Midbrain (tissue), 1 donor: ENCODE measurements around the gene SLC22A1.
"Not testable (repeated sequence)": the region's sequence is repeated elsewhere in the genome, so short reads cannot be mapped to it uniquely, and the experiment has no call there.

Experiments used
- DNase-seq: peaks from one replicate; lab custom pipeline; 2025; lab: John Stamatoyannopoulos, UW

The SLC22A1 gene

DNA sequence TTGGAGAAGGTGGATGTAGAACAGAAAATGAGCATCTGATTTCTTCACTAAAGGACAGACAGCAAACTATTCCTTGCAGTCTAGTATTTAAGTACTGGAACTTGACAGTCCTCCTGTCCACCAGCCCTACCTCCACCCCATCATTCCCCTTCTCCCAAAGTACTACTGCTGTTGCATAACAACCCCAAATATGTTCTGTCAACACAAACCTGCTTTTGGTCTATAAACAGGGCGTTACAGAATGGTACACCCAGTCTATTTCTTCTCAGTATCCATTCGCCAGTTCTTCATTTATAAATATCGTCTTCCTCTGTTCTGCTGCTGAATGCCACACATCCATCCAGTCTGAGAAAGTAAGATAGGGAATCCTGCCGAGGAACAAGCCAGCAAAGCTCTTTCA lies 27.7 kb upstream of the SLC22A1 start:
- DNase-seq, result no peak

DNA sequence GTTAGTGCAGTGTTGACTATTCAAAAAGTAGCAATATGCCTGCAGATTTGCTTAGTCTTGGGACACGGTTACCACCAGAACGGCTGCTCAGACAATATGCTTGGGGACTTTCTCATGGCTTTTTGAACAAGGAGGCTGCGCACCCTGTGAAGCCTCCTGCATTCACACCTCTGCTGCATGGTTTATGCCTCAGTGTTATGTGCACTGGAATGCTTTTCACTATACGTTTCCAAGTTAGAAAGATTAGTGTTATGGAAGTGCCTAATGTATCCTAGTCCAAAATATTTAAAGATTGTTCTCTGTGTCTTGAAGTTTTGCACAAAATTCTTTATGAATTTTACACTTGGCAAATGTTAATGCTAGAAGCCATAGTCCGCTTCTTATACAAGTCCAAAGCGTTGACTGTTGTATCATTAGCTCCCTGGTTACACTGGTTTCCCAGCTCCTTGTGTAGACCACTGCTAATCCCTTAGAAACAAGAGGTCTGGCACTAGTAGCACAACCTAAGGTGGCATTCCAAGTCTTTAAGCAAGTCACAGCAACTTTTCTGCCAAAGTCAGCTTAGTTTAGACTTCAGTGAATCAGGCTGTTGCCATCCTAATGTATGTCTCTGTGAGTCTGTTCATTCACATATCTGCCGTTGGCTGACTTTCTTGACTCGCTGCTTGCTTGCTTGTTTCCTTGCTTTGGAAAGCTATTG lies 26.3 kb upstream of the SLC22A1 start:
- no peak for DNase-seq

DNA sequence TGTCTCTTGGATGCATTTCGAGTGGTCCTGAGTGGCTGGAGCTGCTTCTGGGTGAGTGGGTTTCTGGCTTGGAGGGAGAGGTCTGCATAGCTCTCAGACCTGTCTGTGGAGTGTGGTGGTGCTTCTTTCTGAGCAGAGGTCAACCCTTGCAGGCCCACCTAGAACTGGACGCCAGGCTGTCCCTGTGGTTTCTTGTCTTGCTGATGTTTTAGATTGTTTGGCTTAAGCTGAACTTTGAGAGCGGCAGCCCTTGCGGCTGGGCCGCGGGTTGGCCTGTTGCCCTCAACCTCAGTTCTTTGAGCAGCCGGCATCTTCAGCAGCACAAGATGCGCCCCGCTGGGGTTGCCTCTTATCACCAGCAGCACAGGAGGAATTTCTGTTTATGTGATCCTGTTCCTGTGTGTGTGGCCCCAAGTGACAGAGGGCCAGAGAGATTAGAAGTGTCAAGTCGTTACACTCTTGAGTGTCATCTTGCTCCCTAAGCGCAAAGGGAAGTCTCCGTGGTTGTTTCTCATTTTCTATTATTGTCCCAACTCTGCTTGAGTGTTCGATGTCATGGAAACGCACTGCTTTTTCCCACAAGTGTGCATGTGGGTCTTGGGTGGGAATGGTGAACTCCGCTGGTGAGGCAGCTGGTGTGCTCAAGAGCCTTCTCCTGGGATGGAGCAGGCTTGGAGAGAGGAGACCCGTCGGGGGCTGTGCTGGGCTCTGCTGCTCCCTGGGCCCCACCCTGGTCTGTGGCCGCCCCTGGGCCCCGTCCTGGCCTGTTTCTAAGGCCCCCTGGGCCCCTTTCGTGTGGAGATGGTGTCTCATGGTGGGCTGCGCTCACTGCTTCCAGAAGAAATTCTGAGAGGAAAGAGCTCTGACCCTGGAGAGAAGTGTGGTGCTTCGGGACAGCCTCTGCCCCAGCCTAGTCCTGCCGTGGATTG lies 20.1 kb upstream of the SLC22A1 start:
- no peak for DNase-seq

DNA sequence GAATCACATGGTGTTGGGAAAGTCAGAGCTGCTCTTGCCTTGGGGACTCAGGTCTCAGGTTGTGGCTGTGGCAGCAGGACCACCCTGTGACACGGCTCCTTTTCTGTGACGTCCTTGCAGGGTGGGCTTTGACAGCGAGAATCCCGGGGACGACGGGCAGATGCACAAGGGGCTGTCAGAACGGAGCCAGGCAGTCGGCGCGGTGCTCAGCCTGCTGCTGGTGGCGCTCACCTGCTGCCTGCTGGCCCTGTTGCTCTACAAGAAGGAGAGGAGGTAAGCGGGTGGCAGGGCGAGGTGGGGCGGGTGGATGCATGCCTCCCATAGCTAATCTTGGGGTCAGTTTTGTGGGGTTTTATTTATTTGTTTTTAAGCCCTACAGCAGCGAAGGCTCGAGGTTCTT lies 19.2 kb upstream of the SLC22A1 start:
- no peak for DNase-seq

DNA sequence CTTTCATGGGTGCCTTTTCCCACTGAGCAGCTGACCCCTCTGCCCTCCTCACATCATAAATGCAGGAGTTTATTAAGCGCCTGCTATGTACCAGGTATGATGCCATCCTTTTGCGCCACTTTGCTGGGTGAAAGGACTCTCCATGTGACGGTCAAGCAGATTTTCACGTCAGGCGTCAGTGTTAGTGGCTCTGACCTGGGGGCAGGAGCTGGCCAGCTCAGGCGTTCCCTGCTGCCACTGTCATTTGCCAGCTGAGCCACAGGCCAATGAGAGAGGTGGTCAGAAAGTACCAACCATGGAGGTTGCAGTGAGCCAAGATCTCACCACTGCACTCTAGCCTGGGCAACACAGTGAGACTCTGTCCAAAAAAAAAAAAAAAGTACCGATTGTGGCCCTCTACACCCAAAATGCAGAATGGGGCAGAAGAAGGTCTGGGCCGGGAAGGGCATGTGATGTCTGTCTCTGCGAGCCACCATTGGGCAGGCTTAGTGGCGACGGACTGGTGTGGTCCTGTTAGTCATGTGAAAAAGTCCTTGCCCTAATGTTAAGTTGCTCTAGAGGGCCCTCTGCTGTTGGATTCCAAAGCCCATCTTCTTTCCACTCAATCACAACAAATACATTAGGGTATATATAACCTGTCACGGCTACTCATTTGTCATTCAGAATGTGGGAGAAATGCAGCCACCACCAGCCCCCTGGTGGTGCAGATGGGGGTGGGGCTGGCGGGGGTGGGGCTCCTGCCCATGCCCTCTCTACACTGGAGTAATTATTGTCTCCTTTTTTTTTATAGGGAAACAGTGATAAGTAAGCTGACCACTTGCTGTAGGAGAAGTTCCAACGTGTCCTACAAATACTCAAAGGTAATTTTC lies 18.4 kb upstream of the SLC22A1 start:
- no peak for DNase-seq

DNA sequence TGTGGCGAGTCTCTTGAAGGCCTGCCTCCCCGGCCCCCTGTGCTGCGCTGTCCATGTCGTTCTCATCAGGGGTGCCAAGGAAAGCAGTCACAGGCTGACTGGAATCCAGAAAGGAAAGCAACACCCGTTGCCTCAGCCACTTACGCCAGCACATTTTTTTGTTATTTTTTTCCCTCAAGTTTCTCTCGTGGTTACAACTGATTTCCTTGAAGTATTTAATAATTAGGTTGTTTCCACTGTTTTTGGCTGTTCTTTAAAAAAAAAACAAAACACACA lies 17.9 kb upstream of the SLC22A1 start:
- DNase-seq, result no peak

DNA sequence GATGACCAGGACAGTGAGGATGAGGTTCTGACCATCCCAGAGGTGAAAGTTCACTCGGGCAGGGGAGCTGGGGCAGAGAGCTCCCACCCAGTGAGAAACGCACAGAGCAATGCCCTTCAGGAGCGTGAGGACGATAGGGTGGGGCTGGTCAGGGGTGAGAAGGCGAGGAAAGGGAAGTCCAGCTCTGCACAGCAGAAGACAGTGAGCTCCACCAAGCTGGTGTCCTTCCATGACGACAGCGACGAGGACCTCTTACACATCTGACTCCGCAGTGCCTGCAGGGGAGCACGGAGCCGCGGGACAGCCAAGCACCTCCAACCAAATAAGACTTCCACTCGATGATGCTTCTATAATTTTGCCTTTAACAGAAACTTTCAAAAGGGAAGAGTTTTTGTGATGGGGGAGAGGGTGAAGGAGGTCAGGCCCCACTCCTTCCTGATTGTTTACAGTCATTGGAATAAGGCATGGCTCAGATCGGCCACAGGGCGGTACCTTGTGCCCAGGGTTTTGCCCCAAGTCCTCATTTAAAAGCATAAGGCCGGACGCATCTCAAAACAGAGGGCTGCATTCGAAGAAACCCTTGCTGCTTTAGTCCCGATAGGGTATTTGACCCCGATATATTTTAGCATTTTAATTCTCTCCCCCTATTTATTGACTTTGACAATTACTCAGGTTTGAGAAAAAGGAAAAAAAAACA lies 16.6 kb upstream of the SLC22A1 start:
- DNase-seq, result no peak

DNA sequence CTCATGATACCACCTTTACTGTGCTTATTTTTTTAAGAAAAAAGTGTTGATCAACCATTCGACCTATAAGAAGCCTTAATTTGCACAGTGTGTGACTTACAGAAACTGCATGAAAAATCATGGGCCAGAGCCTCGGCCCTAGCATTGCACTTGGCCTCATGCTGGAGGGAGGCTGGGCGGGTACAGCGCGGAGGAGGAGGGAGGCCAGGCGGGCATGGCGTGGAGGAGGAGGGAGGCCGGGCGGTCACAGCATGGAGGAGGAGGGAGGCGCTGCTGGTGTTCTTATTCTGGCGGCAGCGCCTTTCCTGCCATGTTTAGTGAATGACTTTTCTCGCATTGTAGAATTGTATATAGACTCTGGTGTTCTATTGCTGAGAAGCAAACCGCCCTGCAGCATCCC lies 15.6 kb upstream of the SLC22A1 start:
- no peak for DNase-seq

DNA sequence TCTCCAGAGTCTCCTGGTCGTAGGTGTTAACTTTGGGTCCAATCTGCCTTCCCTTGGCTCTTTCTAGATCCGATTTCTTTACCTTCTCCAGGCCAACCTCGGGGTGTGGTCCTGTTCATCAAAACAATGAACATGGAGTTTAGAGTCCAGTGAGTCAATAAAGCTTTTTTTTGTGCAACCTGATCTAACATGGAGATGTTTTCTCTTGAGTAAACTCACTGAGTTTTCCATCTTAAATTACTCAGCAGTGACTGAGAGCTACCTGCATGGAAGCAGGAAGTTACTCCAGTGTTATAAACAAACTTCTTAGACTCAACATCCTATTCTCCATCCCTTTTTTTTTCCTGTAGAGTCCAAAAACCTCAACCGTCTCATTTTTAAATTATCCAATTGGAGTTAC lies 14.9 kb upstream of the SLC22A1 start:
- DNase-seq, result no peak

DNA sequence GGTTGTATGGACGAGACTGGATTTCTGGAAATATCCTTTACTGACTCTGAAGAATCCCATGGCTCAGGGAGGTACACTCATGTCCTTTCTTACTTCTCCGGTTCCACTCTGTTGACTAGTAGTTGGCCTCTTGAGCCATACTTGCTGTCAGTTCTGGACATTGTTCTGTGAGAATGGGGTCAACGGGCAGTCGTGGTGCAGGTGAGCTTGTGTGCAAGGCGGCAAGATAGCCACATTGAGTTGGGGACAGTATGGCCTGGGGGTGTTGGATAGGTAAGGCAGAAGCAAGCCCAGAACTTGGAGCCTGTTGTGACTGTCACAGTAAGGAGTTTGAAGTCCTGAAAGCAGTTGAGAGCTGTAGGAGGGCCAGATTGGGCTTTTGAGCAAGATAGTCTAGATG lies 13.5 kb upstream of the SLC22A1 start:
- DNase-seq, result no peak

DNA sequence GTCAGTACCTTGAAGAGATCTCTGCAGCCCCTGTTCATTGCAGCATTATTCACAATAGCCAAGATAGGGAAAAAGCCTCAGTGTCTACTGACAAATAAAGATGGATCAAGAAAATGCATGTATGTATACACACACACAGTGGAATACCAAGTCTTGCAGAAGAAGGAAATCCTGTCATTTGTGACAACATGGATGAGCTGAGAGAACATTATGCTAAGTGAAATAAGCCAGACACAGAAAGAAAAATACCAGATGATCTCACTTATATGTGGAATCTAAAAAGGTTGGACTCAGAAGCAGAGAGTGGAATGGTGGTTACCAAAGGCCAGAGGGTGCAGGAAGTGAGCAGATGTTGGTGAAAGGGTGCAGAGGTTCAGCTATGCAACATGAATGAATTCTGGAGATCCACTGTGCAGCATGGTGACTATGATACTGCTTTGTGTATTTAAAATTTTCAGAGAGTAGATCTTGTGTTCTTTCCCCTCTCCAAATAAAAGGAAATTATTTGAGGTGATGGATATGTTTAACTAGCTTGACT lies 11.0 kb upstream of the SLC22A1 start:
- DNase-seq, result no peak

DNA sequence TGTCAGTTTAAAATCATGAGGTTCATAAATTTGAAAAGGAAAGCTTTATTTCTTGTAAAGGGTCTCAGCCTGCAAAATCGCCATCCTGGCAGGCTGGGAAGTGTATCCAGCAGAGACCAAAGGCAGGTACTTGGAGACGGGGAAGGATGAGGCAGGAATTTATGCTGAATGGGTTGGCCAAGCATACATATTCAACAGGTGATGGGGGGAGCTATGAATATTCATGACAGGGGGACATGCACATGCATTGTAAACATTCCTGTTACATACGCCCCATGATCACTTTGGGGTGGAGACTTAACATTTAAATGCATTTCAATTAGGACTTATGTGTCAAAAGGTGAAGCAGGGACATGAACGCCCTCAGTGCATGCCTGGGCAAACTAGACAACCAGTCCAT lies 9.8 kb upstream of the SLC22A1 start:
- no peak for DNase-seq

DNA sequence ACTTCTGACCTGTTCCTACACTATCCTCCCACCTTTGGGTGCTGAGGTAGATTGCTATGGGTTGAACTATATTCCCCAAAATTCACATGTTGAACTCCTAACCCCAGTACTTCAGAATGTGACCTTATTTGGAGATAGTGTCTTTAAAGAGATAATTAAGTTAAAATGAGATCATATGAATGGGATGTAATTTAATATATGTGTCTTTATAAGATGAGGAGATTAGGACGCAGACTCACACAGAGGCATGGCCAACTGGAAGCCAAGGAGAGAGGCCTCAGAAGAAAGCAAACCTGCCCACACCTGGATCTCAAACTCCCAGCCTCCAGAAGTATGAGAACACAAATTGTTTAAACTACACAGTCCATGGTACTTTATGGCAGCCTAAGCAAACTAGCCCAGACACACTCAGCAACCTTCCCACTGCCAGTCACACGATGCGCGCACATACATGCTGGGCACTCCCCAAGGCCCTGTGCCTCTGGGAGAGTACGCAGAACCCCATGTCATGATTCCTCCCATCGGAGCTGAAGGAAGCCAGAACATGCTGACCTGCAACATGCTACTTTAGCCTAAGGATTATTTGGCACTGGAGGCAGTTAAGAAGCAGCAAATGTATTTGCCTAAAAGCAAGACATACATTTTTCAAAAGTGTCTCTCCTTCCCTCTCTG lies 8.9 kb upstream of the SLC22A1 start:
- no peak for DNase-seq

DNA sequence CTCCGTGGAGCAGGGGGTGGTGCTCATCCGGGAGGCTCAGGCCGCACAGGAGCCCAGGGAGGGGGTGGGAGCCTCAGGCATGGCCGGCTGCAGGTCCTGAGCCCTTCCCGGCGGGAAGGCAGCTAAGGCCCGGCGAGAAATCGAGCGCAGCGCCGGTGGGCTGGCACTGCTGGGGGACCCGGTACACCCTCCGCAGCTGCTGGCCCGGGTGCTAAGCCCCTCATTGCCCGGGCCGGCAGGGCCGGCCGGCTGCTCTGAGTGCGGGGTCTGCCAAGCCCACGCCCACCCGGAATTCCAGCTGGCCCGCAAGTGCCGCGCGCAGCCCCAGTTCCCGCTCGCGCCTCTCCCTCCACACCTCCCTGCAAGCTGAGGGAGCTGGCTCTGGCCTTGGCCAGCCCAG lies 7.1 kb upstream of the SLC22A1 start:
- DNase-seq, result not testable (repeated sequence)

DNA sequence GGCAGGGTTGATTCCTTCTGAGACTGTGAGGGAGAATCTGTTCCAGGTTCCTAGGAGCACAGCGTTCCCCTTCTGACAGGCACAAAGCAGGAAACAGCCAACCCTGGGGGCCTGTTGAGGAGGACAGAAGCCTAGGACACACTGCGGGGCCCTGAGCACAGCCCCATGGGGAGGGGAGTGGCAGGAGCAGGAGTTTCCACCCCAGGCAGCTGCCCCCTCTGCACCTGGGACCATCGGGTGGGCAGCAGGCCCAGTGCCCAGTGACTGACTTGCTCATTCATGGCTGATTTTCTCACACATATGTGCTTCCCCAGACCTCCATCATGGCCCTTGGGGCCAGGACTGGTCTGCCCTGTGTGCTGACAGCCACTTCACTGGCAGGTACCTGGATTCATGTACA lies 6.2 kb upstream of the SLC22A1 start:
- DNase-seq, result no peak

DNA sequence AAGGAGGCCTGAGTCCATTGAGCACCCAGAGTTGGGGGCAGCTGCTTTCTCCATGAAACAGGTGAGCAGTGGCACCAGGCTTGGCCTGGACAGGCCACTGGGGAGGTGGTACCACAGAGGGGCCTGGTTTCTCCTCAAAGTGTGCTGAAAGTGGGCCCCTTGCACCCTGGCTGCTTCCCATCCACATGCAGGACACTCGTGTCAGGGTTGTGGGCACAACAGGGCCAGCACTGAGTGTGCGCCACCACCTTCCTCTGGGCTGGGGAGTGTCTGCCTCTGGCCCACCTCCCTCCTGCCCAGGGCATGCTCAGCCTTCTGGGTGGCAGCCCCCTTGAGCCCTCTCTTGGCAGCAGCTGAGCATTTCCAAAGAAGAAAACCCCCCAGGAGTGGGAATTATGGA lies 5.2 kb upstream of the SLC22A1 start:
- DNase-seq, result no peak

DNA sequence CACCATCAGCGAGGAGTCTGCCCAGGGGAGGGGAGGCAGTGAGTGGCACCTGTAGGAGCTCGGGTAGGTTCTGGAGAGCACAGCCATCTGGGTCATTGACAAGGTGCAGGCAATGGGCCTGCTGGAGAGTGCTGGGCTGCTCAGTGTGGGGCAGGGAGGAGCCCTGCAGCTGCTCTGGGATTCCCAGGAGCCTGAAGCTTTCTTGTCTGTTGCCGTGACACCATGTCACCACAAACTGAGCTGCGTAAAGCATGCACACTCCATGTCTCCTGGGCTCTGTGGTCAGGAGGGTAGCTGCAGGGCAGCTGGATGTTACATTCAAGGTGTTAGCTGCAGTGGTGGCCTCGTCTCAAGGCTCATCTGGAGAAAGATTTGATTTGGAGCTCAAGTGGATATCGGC lies 4.5 kb upstream of the SLC22A1 start:
- DNase-seq, result no peak

DNA sequence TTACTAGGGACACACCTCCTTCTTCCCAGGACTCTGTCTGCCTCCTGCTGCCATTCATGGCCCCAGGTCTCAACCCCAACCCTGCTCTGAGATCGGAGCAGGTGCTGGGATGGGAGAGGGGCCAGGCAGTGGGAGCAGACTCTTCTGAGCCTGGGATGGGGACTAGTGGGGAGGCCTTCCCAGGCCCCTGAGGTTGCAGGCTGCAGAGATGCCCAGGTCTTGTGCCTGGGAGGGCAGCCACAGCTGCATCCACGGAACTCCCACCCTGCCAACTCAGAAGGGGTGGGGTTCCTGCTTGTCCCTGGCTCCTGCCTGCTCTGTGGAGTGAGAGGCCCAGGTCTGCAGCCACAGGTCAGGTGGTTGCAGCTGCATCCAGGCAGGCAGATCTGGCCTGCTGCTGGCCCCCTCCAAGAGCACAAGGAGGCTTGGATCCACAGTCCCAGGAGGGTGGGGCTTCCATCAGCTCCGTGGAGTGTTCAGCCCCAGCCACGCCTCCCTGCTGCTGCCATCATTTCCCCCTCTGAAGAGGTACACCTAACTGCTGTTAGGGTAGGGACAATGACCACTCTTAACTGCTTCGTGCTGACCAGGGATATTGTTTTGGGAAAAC lies 2.9 kb upstream of the SLC22A1 start:
- no peak for DNase-seq

DNA sequence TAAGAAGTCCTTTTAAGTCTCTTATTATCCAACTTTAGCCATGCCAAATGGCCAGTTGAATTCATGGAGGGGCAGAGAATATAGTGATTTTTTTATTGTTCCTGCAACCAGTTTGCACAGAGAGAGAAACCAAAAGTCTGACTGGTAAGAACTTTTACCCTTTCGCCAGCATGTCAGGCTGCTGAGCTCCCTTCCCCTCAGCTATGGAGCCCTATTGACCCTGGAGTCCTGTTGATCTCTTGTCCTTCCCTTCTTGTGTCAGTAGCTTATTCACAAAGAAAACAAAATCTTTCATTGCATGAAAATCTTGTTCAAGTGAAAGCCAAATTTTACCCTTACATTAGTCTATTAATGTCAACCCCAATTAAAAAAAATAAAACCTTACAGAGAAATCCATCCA lies 1.5 kb upstream of the SLC22A1 start:
- no peak for DNase-seq

DNA sequence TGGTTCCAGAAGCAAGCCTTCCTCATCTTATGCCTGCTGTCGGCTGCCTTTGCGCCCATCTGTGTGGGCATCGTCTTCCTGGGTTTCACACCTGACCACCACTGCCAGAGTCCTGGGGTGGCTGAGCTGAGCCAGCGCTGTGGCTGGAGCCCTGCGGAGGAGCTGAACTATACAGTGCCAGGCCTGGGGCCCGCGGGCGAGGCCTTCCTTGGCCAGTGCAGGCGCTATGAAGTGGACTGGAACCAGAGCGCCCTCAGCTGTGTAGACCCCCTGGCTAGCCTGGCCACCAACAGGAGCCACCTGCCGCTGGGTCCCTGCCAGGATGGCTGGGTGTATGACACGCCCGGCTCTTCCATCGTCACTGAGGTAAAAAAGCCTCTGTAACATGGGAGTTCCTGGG lies 366 bp downstream of the SLC22A1 start:
- no peak for DNase-seq

DNA sequence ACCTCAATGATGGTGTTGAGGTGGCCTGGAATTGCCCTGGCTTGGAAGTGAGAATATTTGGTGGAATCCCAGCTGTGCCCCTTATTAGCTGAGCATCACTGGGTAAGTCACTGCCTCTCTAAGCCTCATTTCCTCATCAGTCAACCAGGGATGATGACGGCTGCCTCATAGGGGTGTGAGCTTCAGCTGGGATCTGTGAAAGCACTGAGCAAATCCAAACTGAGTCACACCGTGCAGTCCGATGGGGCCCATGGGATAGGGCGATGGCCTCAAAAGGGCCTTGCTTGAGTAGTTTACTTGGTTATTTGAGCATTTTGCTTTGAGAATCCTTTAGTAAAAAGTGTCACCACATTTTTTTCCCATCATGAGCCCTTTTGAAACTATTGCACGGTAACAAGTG lies 1.1 kb downstream of the SLC22A1 start:
- no peak for DNase-seq
